ENCODE data around the gene PLOD1.

DNA sequence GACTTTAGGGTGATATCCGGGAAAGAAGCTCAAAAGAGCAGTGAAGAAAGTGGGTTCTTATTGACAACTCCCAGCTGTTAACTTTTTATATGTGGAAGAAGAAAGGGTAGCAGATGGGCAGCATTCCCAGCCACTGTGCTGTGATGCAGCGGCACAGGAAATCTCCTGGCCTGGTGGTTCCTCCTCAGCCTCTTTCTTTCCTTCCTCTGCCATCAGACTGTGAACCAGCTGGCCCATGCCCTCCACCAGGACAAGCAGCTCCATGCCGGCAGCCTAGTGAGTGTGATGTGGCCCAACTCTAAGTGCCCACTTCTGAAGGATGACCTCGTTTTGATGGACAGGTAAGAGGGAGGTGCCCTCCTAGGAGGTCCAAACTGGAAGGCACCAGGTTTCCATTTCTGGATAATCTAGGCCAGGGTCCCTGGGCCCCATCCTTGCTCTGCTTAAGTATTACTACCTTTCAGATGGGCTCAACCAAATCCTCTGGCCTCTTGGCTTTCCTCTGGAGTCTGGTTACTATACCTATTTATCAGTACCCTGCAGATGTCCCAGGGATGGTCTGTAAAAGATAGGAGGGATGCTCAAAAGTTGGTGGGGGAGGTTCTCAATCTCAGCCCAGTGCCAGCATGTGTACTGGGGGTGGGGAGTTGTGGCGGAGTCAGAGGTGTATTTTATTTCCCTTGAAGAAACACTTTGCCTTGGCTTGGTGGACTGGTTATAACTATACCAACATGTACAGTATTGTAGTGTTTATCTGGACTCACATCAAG lies 62.7 kb downstream of the PLOD1 start:
- TF ChIP-seq TAF1 (conservative IDR thresholded peaks at IDR 0.05), result no peak
- TF ChIP-seq REST (IDR thresholded peaks at IDR 0.05), result no peak
- no peak for TF ChIP-seq CTCF (IDR thresholded peaks at IDR 0.05; ENCODE audit: low read depth, low read length, missing input control)
- TF ChIP-seq GABPA (IDR thresholded peaks at IDR 0.05 in 1 of 2, conservative IDR thresholded peaks at IDR 0.05 in 1 of 2), result no peak
- TF ChIP-seq RAD21 (IDR thresholded peaks at IDR 0.05), result no peak
- TF ChIP-seq YY1 (IDR thresholded peaks at IDR 0.05), result no peak
- TF ChIP-seq ATF3 (IDR thresholded peaks at IDR 0.05), result no peak
- no peak for TF ChIP-seq SP1 (IDR thresholded peaks at IDR 0.05)
- TF ChIP-seq FOXA1 (IDR thresholded peaks at IDR 0.05), result no peak
- no peak for TF ChIP-seq MAX (IDR thresholded peaks at IDR 0.05)
